HUES64 (cell line): ENCODE data around the gene ADARB2.
"Not testable (repeated sequence)": the region's sequence is repeated elsewhere in the genome, so short reads cannot be mapped to it uniquely, and the experiment has no call there.

Source experiments
- H3K27ac ChIP-seq: 2 replicates; pipeline ENCODE4 v1.7.0; 2013; ENCODE audit warnings: low read depth, low read length, inconsistent platforms
- H3K27me3 ChIP-seq: 2 replicates; pipeline ENCODE4 v1.6.1; 2013; ENCODE audit warnings: mild to moderate bottlenecking, low read length; ENCODE audit not compliant: insufficient read depth
- H3K36me3 ChIP-seq: 2 replicates; pipeline ENCODE4 v1.6.1; 2013; ENCODE audit warnings: mild to moderate bottlenecking, low read length; ENCODE audit not compliant: insufficient read depth
- H3K4me1 ChIP-seq: 2 replicates; pipeline ENCODE4 v1.6.1; 2013; ENCODE audit warnings: mild to moderate bottlenecking, low read length, moderate library complexity; ENCODE audit not compliant: insufficient read depth
- H3K4me3 ChIP-seq: 2 replicates; pipeline ENCODE4 v1.5.1; 2013; ENCODE audit warnings: mild to moderate bottlenecking, low read length, moderate library complexity
- H3K9ac ChIP-seq: 2 replicates; pipeline ENCODE4 v1.6.1; 2013; ENCODE audit warnings: mild to moderate bottlenecking, low read depth, low read length
- H3K9me3 ChIP-seq: 2 replicates; pipeline ENCODE4 v1.6.1; 2013; ENCODE audit warnings: low read depth, low read length; ENCODE audit not compliant: insufficient read depth
- WGBS: fragments of 150-250, 120-280 bp; methylation state at CpG from one replicate; pipeline ENCODE4 v1.1.7; 2013; ENCODE audit warnings: missing lambda C conversion rate; 5-methylcytosine and 5-hydroxymethylcytosine counted together

ADARB2 gene

GRCh38 chr10:1251769-1252168 is 485.6 kb downstream of the ADARB2 start:
- no peak overlapping the region for H3K9ac ChIP-seq
- H3K4me1 ChIP-seq: 0 out of 2 replicates have a peak, but pooled peaks cover 6% of the 10 kb centered on the region
- H3K36me3 ChIP-seq: no peaks in the 10 kb centered on the region
- no peak overlapping the region for H3K4me3 ChIP-seq
- no peaks in the 10 kb centered on the region for H3K27me3 ChIP-seq
- H3K27ac ChIP-seq: no peak overlapping the region
- WGBS: 85% methylated on average over 3 of the region's 3 CpGs
- no peaks in the 10 kb centered on the region for H3K9me3 ChIP-seq

DNA sequence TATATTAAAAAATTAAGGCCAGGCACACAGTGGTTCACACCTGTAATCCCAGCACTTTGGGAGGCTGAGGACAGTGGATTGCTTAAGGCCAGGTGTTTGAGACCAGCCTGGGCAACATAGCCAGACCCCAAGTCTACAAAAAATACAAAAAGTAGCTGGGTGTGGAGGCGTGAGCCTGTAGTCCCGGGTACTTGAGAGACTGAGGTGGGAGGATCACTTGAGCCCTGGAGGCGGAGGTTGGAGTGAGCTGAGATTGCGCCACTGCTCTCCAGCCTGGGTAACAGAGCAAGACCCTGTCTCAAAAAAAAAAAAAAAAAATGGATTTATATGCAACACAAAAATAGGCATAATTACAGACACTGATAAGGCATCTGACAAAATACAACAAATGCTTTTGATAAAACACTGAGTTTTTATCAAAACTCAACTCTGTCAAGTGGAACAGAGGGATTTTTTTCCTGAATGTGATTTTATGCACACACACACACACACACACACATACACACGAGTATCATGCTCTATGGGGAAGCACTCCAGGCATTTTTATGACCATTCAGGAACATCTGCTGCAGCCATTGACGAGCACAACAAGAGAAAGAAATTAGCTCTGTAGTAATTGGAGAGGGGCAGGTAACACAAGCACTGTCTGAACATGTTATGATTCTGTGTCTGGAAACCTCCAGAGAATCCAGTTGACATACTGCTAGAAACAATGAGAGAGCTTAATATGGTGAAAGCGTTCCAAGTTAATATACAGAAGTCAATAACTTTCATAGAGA is 488.0 kb downstream of the ADARB2 start:
- Histone ChIP-seq H3K9me3 (no peaks in the 10 kb centered on the region), H3K9ac (no peak overlapping the region), H3K4me1 (0 out of 2 replicates have a peak, but pooled peaks cover 6% of the 10 kb centered on the region), H3K36me3 (no peaks in the 10 kb centered on the region), H3K27ac (no peak overlapping the region), H3K27me3 (no peaks in the 10 kb centered on the region), H3K4me3 (no peak overlapping the region)
- WGBS: 88% methylated on average over 6 of the region's 7 CpGs

GRCh38 chr10:1248262-1248630 is 489.1 kb downstream of the ADARB2 start:
- not testable (repeated sequence) for H3K36me3 ChIP-seq, H3K4me1 ChIP-seq, H3K4me3 ChIP-seq, H3K9me3 ChIP-seq, H3K27ac ChIP-seq, H3K9ac ChIP-seq, H3K27me3 ChIP-seq
- WGBS: 90% methylated on average over 13 of the region's 13 CpGs

DNA sequence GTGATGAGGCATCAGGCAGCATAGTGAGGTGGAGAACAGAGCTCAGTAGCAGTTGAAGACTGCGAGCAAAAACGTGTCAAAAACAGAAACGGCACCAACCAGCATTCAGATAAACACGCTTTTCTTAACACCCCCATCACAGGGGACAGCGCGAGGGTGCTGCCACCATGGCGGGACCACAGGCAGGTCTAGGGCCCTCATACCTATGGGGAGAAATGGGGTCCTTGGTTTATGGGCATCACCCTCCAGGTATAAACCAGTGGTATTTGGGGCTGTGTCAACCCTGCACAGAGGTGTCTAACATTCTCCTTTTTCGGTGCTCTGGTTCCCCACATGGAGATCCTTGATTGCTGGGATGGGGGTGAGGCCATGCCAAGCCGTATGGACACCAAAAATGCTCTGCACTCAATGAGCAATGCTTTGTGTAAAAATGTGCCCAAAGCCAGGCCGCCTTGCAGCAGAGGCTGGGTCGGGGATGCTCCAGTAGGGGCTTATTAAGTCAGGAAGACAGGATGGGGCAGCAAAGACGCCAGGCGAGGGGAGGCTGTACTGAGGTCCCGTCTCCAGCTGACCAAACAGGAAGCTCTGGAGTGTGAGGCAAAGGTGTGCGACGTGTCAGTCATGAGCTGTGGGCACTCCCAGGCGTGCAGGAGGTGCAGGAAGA is 489.6 kb downstream of the ADARB2 start:
- H3K9ac ChIP-seq: no peak overlapping the region
- H3K4me1 ChIP-seq: 0 out of 2 replicates have a peak, but pooled peaks cover 2% of the 10 kb centered on the region
- no peaks in the 10 kb centered on the region for H3K27me3 ChIP-seq
- WGBS: 92% methylated on average over 17 of the region's 17 CpGs
- H3K27ac ChIP-seq: no peak overlapping the region
- no peaks in the 10 kb centered on the region for H3K36me3 ChIP-seq
- no peaks in the 10 kb centered on the region for H3K9me3 ChIP-seq
- H3K4me3 ChIP-seq: no peak overlapping the region

DNA sequence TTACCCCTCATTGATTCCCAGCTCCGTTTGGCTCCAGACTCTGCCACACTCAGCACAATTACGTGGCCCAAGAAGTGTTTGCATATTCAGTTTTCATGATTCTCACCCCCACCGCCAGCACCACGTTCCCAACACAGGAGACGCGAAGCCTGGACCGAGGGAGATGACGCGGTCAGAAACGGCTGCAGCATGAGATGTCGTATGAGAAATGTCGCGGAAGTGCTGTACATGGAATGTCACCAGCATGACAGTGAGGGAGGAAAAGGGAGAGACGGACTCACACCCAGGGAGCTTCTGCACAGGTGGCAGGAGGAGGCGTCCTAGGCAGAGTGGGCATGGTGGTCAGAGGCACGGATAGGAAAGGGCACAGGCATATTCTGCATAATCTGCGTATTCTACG is 492.8 kb downstream of the ADARB2 start:
- no peak overlapping the region for H3K4me3 ChIP-seq
- H3K9ac ChIP-seq: no peak overlapping the region
- no peaks in the 10 kb centered on the region for H3K9me3 ChIP-seq
- 92% methylated on average over 18 of the region's 18 CpGs for WGBS
- no peak overlapping the region for H3K27ac ChIP-seq
- no peaks in the 10 kb centered on the region for H3K27me3 ChIP-seq
- H3K36me3 ChIP-seq: no peaks in the 10 kb centered on the region
- 0 out of 2 replicates have a peak, but pooled peaks cover 2% of the 10 kb centered on the region for H3K4me1 ChIP-seq

GRCh38 chr10:1243486-1244234 is 493.7 kb downstream of the ADARB2 start:
- H3K27me3 ChIP-seq: no peaks in the 10 kb centered on the region
- no peak overlapping the region for H3K9ac ChIP-seq
- 71% methylated on average over 22 of the region's 22 CpGs for WGBS
- H3K36me3 ChIP-seq: no peaks in the 10 kb centered on the region
- H3K4me3 ChIP-seq: no peak overlapping the region
- H3K9me3 ChIP-seq: no peaks in the 10 kb centered on the region
- no peak overlapping the region for H3K27ac ChIP-seq
- H3K4me1 ChIP-seq: 0 out of 2 replicates have a peak, but pooled peaks cover 2% of the 10 kb centered on the region

- 0 out of 2 replicates have a peak, but pooled peaks cover 2% of the 10 kb centered on the region for H3K4me1 ChIP-seq
- 86% methylated on average over 18 of the region's 18 CpGs for WGBS
These were observed 494.4 kb downstream of the ADARB2 start for GRCh38 chr10:1242975-1243374.

GRCh38 chr10:1241973-1242935 is 495.1 kb downstream of the ADARB2 start:
- H3K4me1 ChIP-seq: 0 out of 2 replicates have a peak, but pooled peaks cover 2% of the 10 kb centered on the region
- 86% methylated on average over 33 of the region's 34 CpGs for WGBS
- no peaks in the 10 kb centered on the region for H3K36me3 ChIP-seq
- no peak overlapping the region for H3K27ac ChIP-seq
- no peaks in the 10 kb centered on the region for H3K27me3 ChIP-seq
- no peaks in the 10 kb centered on the region for H3K9me3 ChIP-seq
- H3K9ac ChIP-seq: no peak overlapping the region
- H3K4me3 ChIP-seq: no peak overlapping the region

More at GRCh38 chr10:1242975-1243374, 494.4 kb downstream of the ADARB2 start:
- H3K4me3 ChIP-seq: no peak overlapping the region
- H3K36me3 ChIP-seq: no peaks in the 10 kb centered on the region
- no peaks in the 10 kb centered on the region for H3K9me3 ChIP-seq
- no peak overlapping the region for H3K27ac ChIP-seq
- no peak overlapping the region for H3K9ac ChIP-seq
- no peaks in the 10 kb centered on the region for H3K27me3 ChIP-seq

DNA sequence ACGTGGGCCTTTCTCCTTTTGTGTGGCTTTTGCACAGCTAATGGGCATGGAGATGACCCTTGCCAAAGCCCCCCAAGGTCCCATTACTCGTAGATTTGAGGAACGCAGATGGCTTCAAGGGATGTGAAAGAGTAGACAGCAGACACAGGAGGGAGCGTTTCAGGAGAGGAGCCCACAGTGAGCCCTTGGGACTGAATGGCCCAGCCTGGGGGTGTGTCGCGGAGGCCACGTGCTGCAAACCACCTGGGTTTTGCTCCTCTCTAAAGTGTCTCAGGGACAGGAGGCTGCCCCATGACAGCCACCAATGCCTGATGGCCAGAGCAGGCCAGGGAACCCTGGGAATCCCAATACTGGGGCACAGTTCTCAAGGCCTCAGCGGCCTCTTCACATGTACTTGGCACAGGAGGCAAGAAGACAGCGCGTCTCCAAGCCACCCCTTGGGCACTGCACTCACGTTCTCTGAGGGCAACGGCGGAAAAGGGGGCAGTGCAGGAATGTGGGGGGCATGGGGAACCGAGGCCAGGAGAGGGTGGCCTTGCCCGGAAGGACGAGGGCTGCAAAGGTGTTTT is 495.9 kb downstream of the ADARB2 start:
- H3K27ac ChIP-seq: no peak overlapping the region
- no peak overlapping the region for H3K9ac ChIP-seq
- no peaks in the 10 kb centered on the region for H3K9me3 ChIP-seq
- no peak overlapping the region for H3K4me3 ChIP-seq
- 89% methylated on average over 16 of the region's 16 CpGs for WGBS
- H3K36me3 ChIP-seq: no peaks in the 10 kb centered on the region
- no peaks in the 10 kb centered on the region for H3K27me3 ChIP-seq
- 0 out of 2 replicates have a peak, but pooled peaks cover 2% of the 10 kb centered on the region for H3K4me1 ChIP-seq

GRCh38 chr10:1240341-1240775 is 497.0 kb downstream of the ADARB2 start:
- H3K9ac ChIP-seq: no peak overlapping the region
- H3K27me3 ChIP-seq: no peaks in the 10 kb centered on the region
- WGBS: 9% methylated on average over 8 of the region's 8 CpGs
- no peaks in the 10 kb centered on the region for H3K9me3 ChIP-seq
- peak overlapping the region; percentile 44 for H3K4me3 ChIP-seq
- H3K4me1 ChIP-seq: 0 out of 2 replicates have a peak, but pooled peaks cover 2% of the 10 kb centered on the region
- H3K36me3 ChIP-seq: no peaks in the 10 kb centered on the region
- H3K27ac ChIP-seq: peak overlapping the region; percentile 93; the same call in 1 of the 2 replicates
